HG03064 (cell line): ENCODE data around the gene PALLD.

Experiments
- ATAC-seq: cut with Tn5 transposase; IDR thresholded peaks from one replicate; pipeline ENCODE4 v1.9.1; 2021; ENCODE audit warnings: low read depth; ENCODE audit not compliant: unreplicated experiment

PALLD gene

GRCh38 chr4:168741281-168742173, 244.7 kb downstream of the PALLD start:
- ATAC-seq, result no peak

GRCh38 chr4:168743131-168743530, 246.3 kb downstream of the PALLD start:
- ATAC-seq, result no peak

- no peak for ATAC-seq
Observed at GRCh38 chr4:168743601-168744000, 246.7 kb downstream of the PALLD start.

- ATAC-seq, result no peak
Observed at GRCh38 chr4:168744021-168744420, 247.2 kb downstream of the PALLD start.

- no peak for ATAC-seq
Observed at GRCh38 chr4:168748807-168749206, 252.0 kb downstream of the PALLD start.

- no peak for ATAC-seq
Observed at GRCh38 chr4:168751263-168752225, 254.7 kb downstream of the PALLD start.

- ATAC-seq, result no peak
Observed at GRCh38 chr4:168755598-168756477, 259.0 kb downstream of the PALLD start.

GRCh38 chr4:168757500-168757899, 260.6 kb downstream of the PALLD start:
- ATAC-seq, result no peak

GRCh38 chr4:168758351-168758876, 261.6 kb downstream of the PALLD start:
- no peak for ATAC-seq

GRCh38 chr4:168759321-168759720, 262.5 kb downstream of the PALLD start:
- ATAC-seq, result no peak

GRCh38 chr4:168759959-168760527, 263.2 kb downstream of the PALLD start:
- no peak for ATAC-seq

GRCh38 chr4:168761066-168761465, 264.2 kb downstream of the PALLD start:
- ATAC-seq, result no peak

- ATAC-seq, result no peak
Observed at GRCh38 chr4:168765322-168765721, 268.5 kb downstream of the PALLD start.

GRCh38 chr4:168765726-168766125, 268.9 kb downstream of the PALLD start:
- ATAC-seq, result no peak

GRCh38 chr4:168766604-168767316, 269.9 kb downstream of the PALLD start:
- no peak for ATAC-seq

- no peak for ATAC-seq
Observed at GRCh38 chr4:168769416-168769815, 272.6 kb downstream of the PALLD start.

GRCh38 chr4:168769837-168770236, 273.0 kb downstream of the PALLD start:
- no peak for ATAC-seq

GRCh38 chr4:168771251-168771650, 274.4 kb downstream of the PALLD start:
- ATAC-seq, result no peak
